GM19438 (cell line): Measurements from ENCODE around the gene CATSPERZ.
A peak's percentile ranks its signal among the peaks of the same experiment; 100 is the strongest.

Source experiments
- ATAC-seq: cut with Tn5 transposase; IDR thresholded peaks from one replicate; pipeline ENCODE4 v1.9.1; 2021; ENCODE audit warnings: low read depth; ENCODE audit not compliant: unreplicated experiment

The CATSPERZ gene

GRCh38 chr11:64263021-64263946, 36.9 kb upstream of the CATSPERZ start:
- no peak for ATAC-seq

GRCh38 chr11:64263947-64264317, 36.2 kb upstream of the CATSPERZ start:
- no peak for ATAC-seq

- ATAC-seq, result no peak
Observed at GRCh38 chr11:64264371-64264852, 35.7 kb upstream of the CATSPERZ start.

GRCh38 chr11:64265176-64266160, 34.7 kb upstream of the CATSPERZ start:
- no peak for ATAC-seq

GRCh38 chr11:64266339-64266738, 33.8 kb upstream of the CATSPERZ start:
- no peak for ATAC-seq

- no peak for ATAC-seq
Observed at GRCh38 chr11:64267207-64267945, 32.8 kb upstream of the CATSPERZ start.

- no peak for ATAC-seq
Observed at GRCh38 chr11:64268025-64268892, 31.9 kb upstream of the CATSPERZ start.

GRCh38 chr11:64268893-64269539, 31.1 kb upstream of the CATSPERZ start:
- peak; percentile 7 for ATAC-seq

GRCh38 chr11:64269540-64270220, 30.5 kb upstream of the CATSPERZ start:
- ATAC-seq, result peak; percentile 58

- no peak for ATAC-seq
Observed at GRCh38 chr11:64275031-64275800, 24.9 kb upstream of the CATSPERZ start.

- no peak for ATAC-seq
Observed at GRCh38 chr11:64275841-64276240, 24.3 kb upstream of the CATSPERZ start.

- no peak for ATAC-seq
Observed at GRCh38 chr11:64276653-64277431, 23.3 kb upstream of the CATSPERZ start.

- no peak for ATAC-seq
Observed at GRCh38 chr11:64278576-64279190, 21.5 kb upstream of the CATSPERZ start.

GRCh38 chr11:64281957-64282770, 18.0 kb upstream of the CATSPERZ start:
- no peak for ATAC-seq

- no peak for ATAC-seq
Observed at GRCh38 chr11:64283092-64283491, 17.1 kb upstream of the CATSPERZ start.
